Neural cell (in vitro differentiated cells): ENCODE results near the gene LRRC34. TPM values are rescaled to one million over a fixed set of nuclear protein-coding genes. Genes with fewer than 3 reads are reported as not detected.

Experiments used
- H2AFZ ChIP-seq: fragments of 200-600, 300-800 bp; sonication (generic), shearing (Covaris generic); 2 replicates; pipeline ENCODE4 v1.6.0; 2014; ENCODE audit warnings: low read depth, mild to moderate bottlenecking, antibody characterized with exemption, low read length, moderate library complexity
- H3F3A ChIP-seq: fragments of 200-600 bp; shearing (Covaris generic); 2 replicates; pipeline ENCODE4 v1.6.1; 2016; ENCODE audit warnings: mild to moderate bottlenecking, moderate library complexity, mixed read lengths, antibody characterized with exemption, low read length; ENCODE audit not compliant: insufficient read depth, poor library complexity, severe bottlenecking
- H3K27ac ChIP-seq: fragments of 200-600, 300-800 bp; sonication (generic), shearing (Covaris generic); 2 replicates; pipeline ENCODE4 v1.5.1; 2014; ENCODE audit warnings: mild to moderate bottlenecking, low read length, moderate library complexity
- H3K27me3 ChIP-seq: fragments of 300-800, 200-600 bp; sonication (generic), shearing (Covaris generic); 2 replicates; pipeline ENCODE4 v1.6.0; 2014; ENCODE audit warnings: mild to moderate bottlenecking, low read depth, low read length, moderate library complexity; ENCODE audit not compliant: insufficient read depth
- H3K36me3 ChIP-seq: fragments of 300-800, 200-600 bp; sonication (generic), shearing (Covaris generic); 2 replicates; pipeline ENCODE4 v1.5.1; 2014; ENCODE audit warnings: mild to moderate bottlenecking, antibody characterized with exemption, low read length, moderate library complexity; ENCODE audit not compliant: insufficient read depth
- H3K4me2 ChIP-seq: fragments of 300-800, 200-600 bp; sonication (generic), shearing (Covaris generic); 2 replicates; pipeline ENCODE4 v1.6.0; 2014; ENCODE audit warnings: mild to moderate bottlenecking, low read length
- H3K4me3 ChIP-seq: fragments of 300-800, 200-600 bp; sonication (generic), shearing (Covaris generic); 2 replicates; pipeline ENCODE4 v1.5.1; 2014; ENCODE audit warnings: mild to moderate bottlenecking, low read length, moderate library complexity
- H3K79me2 ChIP-seq: fragments of 200-600 bp; shearing (Covaris generic); replicated peaks from 2 replicates; pipeline ENCODE4 v1.6.0; 2014; ENCODE audit warnings: mild to moderate bottlenecking, low read length, moderate library complexity; ENCODE audit not compliant: insufficient read depth
- H3K9ac ChIP-seq: fragments of 300-800, 200-600 bp; sonication (generic), shearing (Covaris generic); 2 replicates; pipeline ENCODE4 v1.6.1; 2016; ENCODE audit warnings: mild to moderate bottlenecking, low read length, mixed read lengths
- H3K9me2 ChIP-seq: fragments of 200-600 bp; shearing (Covaris generic); 2 replicates; pipeline ENCODE4 v1.6.1; 2016; ENCODE audit warnings: mild to moderate bottlenecking, low read length, mixed read lengths; ENCODE audit not compliant: insufficient read depth
- H3K9me3 ChIP-seq: fragments of 200-600, 300-800 bp; sonication (generic), shearing (Covaris generic); 2 replicates; pipeline ENCODE4 v1.6.1; 2016; ENCODE audit warnings: mild to moderate bottlenecking, mixed run types, low read length, moderate library complexity, mixed read lengths
- H4K20me1 ChIP-seq: fragments of 200-600 bp; shearing (Covaris generic); 2 replicates; pipeline ENCODE4 v1.6.1; 2016; ENCODE audit warnings: mild to moderate bottlenecking, mixed run types; ENCODE audit not compliant: insufficient read depth
- EP300 ChIP-seq: fragments of 450-650 bp; conservative IDR thresholded peaks from 2 replicates; pipeline ENCODE4 v1.6.1; 2014; ENCODE audit warnings: antibody characterized with exemption, mild to moderate bottlenecking, moderate library complexity; ENCODE audit not compliant: poor library complexity, severe bottlenecking
- EZH2 ChIP-seq: fragments of 200-600, 300-800 bp; shearing (Covaris generic), sonication (generic); IDR thresholded peaks from 2 replicates; pipeline ENCODE4 v1.6.1; 2014; ENCODE audit warnings: antibody characterized with exemption, low read length, borderline replicate concordance, mild to moderate bottlenecking; ENCODE audit not compliant: insufficient read depth, poor library complexity, severe bottlenecking
- MXI1 ChIP-seq: fragments of 450-650 bp; conservative IDR thresholded peaks from 2 replicates; pipeline ENCODE4 v1.6.1; 2014; ENCODE audit warnings: antibody characterized with exemption, mild to moderate bottlenecking; ENCODE audit not compliant: poor library complexity, severe bottlenecking
- POLR2AphosphoS5 ChIP-seq: IDR thresholded peaks from 2 replicates; pipeline ENCODE4 v1.6.1; 2012
- RAD21 ChIP-seq: fragments of 450-650 bp; conservative IDR thresholded peaks from 2 replicates; pipeline ENCODE4 v1.6.1; 2014; ENCODE audit warnings: antibody characterized with exemption, mild to moderate bottlenecking, moderate library complexity
- SMC3 ChIP-seq: fragments of 450-650 bp; conservative IDR thresholded peaks from 2 replicates; pipeline ENCODE4 v1.6.1; 2014; ENCODE audit warnings: antibody characterized with exemption, mild to moderate bottlenecking, moderate library complexity; ENCODE audit not compliant: poor library complexity
- TAF1 ChIP-seq: IDR thresholded peaks from 2 replicates; pipeline ENCODE4 v1.6.1; 2012; ENCODE audit warnings: low read depth
- polyA plus RNA-seq: library from polyadenylated mRNA; depleted of rRNA; stranded (reverse); fragments of >200 nt; gene quantifications from 2 replicates; pipeline ENCODE4 v1.2.3, GENCODE V29; 2014
- TF ChIP-seq, protein P1 (sequence below): fragments of 450-650 bp; IDR thresholded peaks from 2 replicates; pipeline ENCODE4 v1.5.1; 2014; ENCODE audit warnings: antibody characterized with exemption, mild to moderate bottlenecking, moderate library complexity; ENCODE audit not compliant: poor library complexity, severe bottlenecking
- TF ChIP-seq, protein P2 (sequence below): IDR thresholded peaks from 2 replicates; pipeline ENCODE4 v1.6.1; 2012; ENCODE audit warnings: borderline replicate concordance

The LRRC34 gene
- polyA plus RNA-seq, 1 donor from 2014 or later = 1.1 TPM

DNA sequence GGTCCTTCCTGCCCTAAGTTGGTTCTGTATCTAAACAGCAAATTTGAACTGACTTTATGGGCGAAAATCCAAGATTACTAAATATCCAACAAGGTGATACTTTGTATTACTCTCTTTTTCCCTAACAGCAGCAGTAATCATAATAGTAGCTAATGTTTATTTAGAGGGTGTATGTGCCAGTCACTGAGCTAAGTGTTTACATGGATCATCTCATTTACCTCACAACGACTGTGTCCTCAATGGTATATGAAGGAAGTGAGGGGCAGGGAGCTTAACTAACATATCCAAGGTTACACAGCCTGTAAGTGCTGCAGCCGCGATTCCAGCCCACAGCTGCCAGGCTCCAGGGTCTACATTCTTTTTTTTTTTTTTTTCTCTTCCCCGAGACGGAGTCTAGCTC lies 10.3 kb upstream of the LRRC34 start:
- Histone ChIP-seq H3K9me2 (no peaks in the 10 kb centered on the region), H4K20me1 (no peaks in the 10 kb centered on the region), H3K4me2 (no peak overlapping the region), H3K4me3 (no peak overlapping the region), H3K9ac (no peak overlapping the region), H3F3A (no peaks in the 10 kb centered on the region), H3K79me2 (no peaks in the 10 kb centered on the region), H3K36me3 (no peaks in the 10 kb centered on the region), H3K9me3 (no peaks in the 10 kb centered on the region), H3K27me3 (no peaks in the 10 kb centered on the region), H3K27ac (no peak overlapping the region), H2AFZ (no peak overlapping the region)
- TF ChIP-seq EP300 (no peak), RAD21 (no peak), MXI1 (no peak), SMC3 (no peak), POLR2AphosphoS5 (no peak), EZH2 (no peak), TAF1 (no peak)
- TF ChIP-seq, protein P1, sequence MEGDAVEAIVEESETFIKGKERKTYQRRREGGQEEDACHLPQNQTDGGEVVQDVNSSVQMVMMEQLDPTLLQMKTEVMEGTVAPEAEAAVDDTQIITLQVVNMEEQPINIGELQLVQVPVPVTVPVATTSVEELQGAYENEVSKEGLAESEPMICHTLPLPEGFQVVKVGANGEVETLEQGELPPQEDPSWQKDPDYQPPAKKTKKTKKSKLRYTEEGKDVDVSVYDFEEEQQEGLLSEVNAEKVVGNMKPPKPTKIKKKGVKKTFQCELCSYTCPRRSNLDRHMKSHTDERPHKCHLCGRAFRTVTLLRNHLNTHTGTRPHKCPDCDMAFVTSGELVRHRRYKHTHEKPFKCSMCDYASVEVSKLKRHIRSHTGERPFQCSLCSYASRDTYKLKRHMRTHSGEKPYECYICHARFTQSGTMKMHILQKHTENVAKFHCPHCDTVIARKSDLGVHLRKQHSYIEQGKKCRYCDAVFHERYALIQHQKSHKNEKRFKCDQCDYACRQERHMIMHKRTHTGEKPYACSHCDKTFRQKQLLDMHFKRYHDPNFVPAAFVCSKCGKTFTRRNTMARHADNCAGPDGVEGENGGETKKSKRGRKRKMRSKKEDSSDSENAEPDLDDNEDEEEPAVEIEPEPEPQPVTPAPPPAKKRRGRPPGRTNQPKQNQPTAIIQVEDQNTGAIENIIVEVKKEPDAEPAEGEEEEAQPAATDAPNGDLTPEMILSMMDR = no peak
- TF ChIP-seq, protein P2, sequence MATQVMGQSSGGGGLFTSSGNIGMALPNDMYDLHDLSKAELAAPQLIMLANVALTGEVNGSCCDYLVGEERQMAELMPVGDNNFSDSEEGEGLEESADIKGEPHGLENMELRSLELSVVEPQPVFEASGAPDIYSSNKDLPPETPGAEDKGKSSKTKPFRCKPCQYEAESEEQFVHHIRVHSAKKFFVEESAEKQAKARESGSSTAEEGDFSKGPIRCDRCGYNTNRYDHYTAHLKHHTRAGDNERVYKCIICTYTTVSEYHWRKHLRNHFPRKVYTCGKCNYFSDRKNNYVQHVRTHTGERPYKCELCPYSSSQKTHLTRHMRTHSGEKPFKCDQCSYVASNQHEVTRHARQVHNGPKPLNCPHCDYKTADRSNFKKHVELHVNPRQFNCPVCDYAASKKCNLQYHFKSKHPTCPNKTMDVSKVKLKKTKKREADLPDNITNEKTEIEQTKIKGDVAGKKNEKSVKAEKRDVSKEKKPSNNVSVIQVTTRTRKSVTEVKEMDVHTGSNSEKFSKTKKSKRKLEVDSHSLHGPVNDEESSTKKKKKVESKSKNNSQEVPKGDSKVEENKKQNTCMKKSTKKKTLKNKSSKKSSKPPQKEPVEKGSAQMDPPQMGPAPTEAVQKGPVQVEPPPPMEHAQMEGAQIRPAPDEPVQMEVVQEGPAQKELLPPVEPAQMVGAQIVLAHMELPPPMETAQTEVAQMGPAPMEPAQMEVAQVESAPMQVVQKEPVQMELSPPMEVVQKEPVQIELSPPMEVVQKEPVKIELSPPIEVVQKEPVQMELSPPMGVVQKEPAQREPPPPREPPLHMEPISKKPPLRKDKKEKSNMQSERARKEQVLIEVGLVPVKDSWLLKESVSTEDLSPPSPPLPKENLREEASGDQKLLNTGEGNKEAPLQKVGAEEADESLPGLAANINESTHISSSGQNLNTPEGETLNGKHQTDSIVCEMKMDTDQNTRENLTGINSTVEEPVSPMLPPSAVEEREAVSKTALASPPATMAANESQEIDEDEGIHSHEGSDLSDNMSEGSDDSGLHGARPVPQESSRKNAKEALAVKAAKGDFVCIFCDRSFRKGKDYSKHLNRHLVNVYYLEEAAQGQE = no peak

- no peak overlapping the region for H3K27ac ChIP-seq
- no peak overlapping the region for H3K4me2 ChIP-seq
- H3K79me2 ChIP-seq = no peaks in the 10 kb centered on the region
- H2AFZ ChIP-seq = no peak overlapping the region
- no peak for TF ChIP-seq TAF1
- no peaks in the 10 kb centered on the region for H3F3A ChIP-seq
- no peaks in the 10 kb centered on the region for H3K27me3 ChIP-seq
- H3K4me3 ChIP-seq = no peak overlapping the region
- no peaks in the 10 kb centered on the region for H3K9me3 ChIP-seq
- H3K36me3 ChIP-seq = no peaks in the 10 kb centered on the region
- no peaks in the 10 kb centered on the region for H3K9me2 ChIP-seq
- no peak overlapping the region for H3K9ac ChIP-seq
- no peaks in the 10 kb centered on the region for H4K20me1 ChIP-seq
These were observed 9.8 kb upstream of the LRRC34 start for GRCh38 chr3:169822540-169822939.

- no peak for TF ChIP-seq TAF1
- TF ChIP-seq, protein P1 = no peak
- no peak overlapping the region for H3K9ac ChIP-seq
- H3K27ac ChIP-seq = no peak overlapping the region
- no peak overlapping the region for H3K4me3 ChIP-seq
- H3K4me2 ChIP-seq = no peak overlapping the region
- no peaks in the 10 kb centered on the region for H3K79me2 ChIP-seq
- H3K9me3 ChIP-seq = no peaks in the 10 kb centered on the region
- no peaks in the 10 kb centered on the region for H4K20me1 ChIP-seq
- H3K27me3 ChIP-seq = no peaks in the 10 kb centered on the region
- H3F3A ChIP-seq = no peaks in the 10 kb centered on the region
- H3K36me3 ChIP-seq = no peaks in the 10 kb centered on the region
- no peaks in the 10 kb centered on the region for H3K9me2 ChIP-seq
- H2AFZ ChIP-seq = no peak overlapping the region
These were observed 9.4 kb upstream of the LRRC34 start for GRCh38 chr3:169822091-169822490.
